ENCODE data around the gene DUOXA1.
"Not testable (repeated sequence)": the region's sequence is repeated elsewhere in the genome, so short reads cannot be mapped to it uniquely, and the experiment has no call there.

Gene DUOXA1

DNA sequence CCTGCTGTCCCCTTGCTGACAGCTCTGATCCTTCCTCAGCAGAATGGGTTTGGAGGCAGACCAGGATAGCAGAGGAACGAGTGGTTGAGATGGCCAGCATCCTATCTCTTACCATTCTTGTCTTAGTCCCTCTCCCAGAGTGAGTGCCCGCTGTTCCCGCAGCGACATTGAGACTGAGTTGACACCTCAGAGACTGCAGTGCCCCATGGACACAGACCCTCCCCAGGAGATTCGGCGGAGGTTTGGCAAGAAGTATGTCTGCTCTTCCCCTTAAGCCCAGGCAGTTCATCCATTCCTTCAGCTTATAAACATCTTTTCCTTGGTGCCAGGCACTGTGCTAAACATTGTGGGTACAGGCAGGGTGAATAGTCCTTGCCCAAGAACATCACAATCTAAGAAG lies 21.3 kb upstream of the DUOXA1 start:
- no peak for DNase-seq (ENCODE audit: low read depth in 2 of 2)

DNA sequence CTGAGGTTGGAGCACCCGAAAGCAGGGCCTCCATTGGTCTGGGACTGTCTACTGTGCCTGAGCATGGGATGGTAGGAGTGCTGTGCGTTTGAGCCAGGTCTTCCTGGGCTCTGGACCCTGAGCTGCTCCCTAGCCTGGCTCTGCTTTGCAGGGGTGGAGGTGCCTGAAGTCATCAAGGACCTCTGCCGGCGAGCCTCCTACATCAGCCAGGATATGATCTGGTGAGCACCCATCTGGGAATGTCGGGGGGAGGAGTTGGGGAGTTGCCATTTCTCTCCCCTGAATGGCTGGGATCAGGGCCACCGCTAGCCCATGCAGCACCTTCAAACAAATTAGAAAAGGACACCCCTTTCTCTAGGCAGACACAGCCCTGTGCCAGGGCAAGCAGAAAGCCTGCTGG lies 20.8 kb upstream of the DUOXA1 start:
- no peak for DNase-seq (ENCODE audit: low read depth in 2 of 2)

DNA sequence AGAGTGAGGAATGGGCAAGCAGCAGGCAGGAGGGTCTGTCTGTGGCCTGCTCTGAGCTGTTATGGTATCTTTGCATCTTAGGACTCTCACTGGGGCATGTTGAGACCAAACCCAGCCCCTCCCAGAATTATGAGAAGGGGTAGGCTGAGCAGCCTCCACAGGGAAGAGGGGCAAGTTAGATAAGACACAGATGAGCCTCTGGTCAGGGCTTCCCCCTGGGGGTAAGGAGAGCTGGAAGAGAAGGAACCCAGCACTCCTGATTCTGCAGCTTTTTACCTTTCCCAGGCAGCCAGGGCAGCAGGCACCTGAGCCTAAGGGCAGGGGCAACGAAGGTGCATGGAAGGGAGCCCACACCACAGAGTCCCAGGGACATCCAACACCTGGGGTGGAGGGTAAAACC lies 19.4 kb upstream of the DUOXA1 start:
- no peak for DNase-seq (ENCODE audit: low read depth in 2 of 2)

DNA sequence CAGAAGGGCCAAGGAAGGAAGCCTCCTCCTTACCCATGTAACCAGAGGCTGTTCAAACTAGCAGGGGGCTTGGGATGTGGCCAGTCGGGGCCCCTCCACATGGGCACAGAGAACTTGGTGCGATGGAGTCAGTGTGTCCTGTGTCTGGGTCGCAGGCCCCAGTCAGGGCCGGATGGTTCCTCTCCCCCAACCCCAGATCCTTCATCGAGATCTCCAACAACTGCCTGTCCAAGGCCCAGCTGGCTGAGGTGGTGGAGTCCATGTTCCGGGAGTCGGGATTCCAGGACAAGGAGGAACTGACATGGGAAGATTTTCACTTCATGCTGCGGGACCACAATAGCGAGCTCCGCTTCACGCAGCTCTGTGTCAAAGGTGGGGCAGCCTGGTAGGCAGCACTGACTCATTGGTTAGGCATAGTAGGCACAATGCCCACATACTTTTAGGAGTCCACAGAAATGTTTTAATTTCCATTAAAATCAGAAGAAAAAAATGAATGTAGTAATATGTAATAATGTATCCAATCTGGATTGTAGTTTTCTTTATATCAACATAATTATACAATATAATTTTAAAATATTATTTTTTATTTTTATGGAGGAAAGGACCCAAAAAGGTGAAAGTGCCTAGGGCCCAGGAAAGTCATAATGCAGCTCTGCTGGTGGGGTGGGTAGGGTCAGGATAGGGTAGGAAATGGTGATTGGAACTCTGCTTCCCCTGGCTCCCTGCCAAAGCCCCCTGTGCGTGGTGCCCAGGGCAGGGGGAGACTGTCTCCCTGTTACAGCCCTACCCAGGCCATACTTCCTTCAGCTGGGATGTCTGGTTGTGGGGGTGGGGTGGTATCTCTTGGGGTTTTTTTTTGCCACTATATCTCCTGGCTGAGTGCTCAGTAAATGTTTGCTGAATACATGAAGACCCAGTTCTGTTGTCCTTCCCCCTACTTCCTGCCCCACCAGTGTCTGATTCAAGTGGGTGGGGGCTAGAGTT lies 18.7 kb upstream of the DUOXA1 start:
- DNase-seq (ENCODE audit: low read depth in 2 of 2), result no peak

DNA sequence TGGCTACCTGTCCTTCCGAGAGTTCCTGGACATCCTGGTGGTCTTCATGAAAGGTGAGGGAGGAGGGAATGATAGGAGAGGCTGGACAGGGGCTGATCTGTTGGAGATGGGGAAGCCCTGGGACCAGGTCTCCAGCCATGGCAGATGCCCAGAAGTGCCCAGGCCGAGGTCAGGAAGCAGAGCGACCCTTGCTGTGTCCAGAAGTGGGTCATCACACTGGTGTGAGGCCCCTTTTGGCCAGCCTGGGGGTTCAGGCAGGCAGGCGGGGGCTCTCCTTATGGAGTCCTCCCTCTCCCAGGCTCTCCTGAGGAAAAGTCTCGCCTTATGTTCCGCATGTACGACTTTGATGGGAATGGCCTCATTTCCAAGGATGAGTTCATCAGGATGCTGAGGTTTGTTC lies 17.9 kb upstream of the DUOXA1 start:
- DNase-seq (ENCODE audit: low read depth in 2 of 2), result no peak

DNA sequence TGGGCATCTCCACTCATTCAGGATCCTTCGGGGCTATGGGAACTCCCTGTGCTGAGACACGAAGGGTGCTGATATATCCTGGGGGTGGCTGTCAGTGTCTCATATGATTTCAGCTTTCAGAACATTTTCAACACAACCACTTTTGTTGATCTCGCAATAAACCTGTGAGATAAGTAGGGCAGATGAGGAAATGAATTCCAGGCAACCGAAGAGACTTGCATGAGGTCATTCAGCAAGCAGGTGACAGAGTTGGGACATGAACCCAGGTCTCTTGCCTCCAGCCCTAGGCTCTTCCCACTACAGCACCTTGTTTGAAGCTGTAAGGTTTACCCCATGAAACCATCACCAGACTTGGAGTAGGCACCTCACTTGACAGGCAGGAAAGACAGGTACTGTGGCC lies 16.7 kb upstream of the DUOXA1 start:
- DNase-seq (ENCODE audit: low read depth in 2 of 2), result no peak

DNA sequence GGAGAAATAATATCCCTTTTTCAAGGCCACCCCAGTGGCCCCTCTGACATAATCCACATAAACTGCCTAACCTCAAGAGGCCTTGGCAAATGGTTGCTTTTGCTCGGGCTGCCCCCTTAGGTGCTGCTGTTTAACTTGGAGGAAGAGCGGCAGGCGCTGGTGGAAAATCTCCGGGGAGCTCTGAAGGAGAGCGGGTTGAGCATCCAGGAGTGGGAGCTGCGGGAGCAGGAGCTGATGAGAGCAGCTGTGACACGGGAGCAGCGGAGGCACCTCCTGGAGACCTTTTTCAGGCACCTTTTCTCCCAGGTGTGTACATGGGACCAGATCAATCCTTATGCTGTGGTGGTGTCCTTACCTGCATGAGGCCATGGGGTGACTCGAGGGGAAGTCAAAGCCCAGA lies 15.1 kb upstream of the DUOXA1 start:
- no peak for DNase-seq (ENCODE audit: low read depth in 2 of 2)

DNA sequence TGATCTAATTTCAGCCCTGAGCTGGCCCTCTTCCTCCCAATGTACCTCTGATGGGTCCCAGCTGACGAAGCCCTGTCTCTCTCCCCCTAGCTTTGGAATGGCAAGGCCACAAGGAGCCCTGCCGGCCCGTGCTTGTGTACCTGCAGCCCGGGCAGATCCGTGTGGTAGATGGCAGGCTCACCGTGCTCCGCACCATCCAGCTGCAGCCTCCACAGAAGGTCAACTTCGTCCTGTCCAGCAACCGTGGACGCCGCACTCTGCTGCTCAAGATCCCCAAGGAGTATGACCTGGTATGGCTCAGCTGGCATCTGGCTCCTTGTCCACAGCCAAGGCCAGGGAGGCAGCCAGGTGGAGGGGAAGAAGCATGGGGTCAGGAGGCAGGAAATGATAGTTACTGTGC lies 14.3 kb upstream of the DUOXA1 start:
- no peak for DNase-seq (ENCODE audit: low read depth in 2 of 2)

DNA sequence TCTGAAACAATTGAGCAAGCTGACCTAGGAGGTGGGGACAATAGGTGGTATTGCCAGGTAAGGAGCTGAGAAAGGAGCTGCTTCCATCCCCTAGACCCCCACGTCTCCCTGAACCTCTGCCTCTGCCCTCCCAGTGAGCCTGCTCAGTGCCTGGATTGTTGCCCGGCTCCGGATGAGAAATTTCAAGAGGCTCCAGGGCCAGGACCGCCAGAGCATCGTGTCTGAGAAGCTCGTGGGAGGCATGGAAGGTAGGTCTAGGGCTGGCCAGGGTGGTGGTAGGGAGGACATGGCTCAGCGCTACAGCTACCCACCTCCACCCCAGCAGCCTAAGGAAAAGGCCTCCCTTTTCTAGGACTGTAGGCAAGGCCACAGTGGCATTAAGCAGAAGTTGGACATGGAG lies 13.4 kb upstream of the DUOXA1 start:
- no peak for DNase-seq (ENCODE audit: low read depth in 2 of 2)

DNA sequence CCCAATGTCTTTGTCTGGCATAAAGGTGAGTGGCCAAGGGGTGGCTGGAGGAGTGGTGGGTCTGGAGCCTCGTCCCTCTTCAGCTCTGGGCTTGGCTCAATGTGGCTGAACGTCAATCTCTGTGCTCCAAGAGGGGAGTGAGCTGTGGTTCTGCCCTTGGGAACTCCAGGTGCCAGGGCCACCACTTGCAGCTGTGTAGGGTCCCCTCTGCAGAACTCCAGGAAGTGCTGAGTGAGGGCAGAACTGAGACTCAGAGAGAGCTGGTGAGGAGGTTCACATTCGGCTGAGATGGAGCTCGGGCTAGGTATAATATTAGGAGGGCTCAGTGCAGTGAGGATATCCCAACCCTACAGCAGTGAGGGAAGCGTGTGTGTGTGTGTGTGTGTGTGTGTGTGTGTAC lies 11.7 kb upstream of the DUOXA1 start:
- DNase-seq (ENCODE audit: low read depth in 2 of 2), result no peak

DNA sequence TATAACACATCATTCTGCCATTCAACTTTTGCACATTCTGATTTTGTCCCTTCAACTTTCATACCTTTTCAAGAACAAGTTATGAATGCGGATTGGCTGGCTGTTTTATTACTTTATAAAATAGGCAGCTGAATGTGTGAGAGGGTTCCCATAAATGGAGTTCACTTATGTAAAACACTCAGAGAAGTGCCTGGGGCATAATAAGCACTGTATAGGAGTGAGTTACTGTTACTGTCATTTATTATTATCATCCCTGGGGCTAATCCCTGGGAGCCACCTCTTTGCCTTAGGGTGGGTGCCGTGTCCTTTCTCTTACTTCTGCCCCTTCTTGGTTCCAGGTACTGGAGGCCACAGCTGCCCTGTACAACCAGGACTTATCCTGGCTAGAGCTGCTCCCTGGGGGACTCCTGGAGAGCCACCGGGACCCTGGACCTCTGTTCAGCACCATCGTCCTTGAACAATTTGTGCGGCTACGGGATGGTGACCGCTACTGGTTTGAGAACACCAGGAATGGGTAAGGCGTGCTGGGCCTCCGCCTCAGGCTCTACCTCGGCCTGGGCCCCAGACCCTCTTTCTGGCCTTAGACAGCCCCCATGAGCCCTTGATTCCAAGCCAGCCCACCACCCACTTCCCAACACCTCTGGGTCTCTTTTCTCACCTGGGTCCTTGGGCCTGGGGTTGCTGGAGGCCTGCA lies 11.0 kb upstream of the DUOXA1 start:
- no peak for DNase-seq (ENCODE audit: low read depth in 2 of 2)

DNA sequence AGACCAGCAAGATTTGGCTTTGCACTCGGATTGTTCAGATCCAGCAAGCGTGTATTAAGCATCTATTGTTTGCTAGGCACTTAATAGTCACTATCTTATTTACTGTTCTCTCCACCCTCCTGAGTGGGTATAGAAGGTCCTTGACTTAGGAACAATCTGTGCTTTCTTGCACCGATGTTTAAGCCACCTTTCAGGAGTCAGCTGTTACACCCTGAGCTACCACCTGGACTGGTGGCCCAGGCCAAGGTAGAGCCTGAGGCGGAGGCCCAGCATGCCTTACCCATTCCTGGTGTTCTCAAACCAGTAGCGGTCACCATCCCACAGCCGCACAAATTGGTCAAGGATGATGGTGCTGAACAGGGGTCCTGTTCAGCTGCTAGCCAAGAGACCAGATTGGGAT lies 10.1 kb upstream of the DUOXA1 start:
- DNase-seq (ENCODE audit: low read depth in 2 of 2), result no peak

DNA sequence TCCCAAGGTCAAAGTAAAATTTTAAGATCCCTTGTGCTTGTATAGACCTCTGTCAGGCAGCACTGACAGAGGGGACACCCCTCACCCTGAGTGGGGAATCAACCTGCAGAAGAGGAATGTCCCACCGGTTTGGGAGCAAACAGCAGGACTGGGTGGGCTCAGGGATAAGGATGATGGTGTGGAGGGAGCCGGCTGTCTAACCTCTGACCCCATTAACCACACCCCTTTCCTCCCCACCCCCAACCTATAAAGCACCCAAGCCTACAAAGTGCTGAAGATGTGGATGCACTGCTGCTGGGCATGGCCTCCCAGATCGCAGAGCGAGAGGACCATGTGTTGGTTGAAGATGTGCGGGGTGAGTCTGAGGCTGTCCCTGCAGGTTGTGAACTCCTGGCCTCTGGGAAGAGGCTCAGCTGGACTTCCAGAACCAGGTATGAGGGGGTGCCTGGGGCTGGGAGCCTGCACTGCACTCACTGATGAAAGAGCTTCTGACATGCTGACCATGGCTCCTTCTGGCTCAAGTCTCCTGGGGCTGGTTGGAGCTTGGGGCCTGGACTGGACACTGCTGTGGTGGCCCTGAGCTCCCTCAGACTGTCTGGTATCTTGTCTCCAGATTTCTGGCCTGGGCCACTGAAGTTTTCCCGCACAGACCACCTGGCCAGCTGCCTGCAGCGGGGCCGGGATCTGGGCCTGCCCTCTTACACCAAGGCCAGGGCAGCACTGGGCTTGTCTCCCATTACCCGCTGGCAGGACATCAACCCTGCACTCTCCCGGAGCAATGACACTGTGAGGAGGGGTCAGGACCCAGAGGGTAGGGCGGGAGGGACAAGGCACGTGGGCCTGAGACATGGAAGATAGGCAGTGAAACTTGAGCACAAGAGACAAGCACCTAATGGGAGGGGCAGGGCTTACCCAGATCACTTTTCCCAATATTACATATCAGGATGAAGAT lies 9.4 kb upstream of the DUOXA1 start:
- DNase-seq (ENCODE audit: low read depth in 2 of 2), result no peak

DNA sequence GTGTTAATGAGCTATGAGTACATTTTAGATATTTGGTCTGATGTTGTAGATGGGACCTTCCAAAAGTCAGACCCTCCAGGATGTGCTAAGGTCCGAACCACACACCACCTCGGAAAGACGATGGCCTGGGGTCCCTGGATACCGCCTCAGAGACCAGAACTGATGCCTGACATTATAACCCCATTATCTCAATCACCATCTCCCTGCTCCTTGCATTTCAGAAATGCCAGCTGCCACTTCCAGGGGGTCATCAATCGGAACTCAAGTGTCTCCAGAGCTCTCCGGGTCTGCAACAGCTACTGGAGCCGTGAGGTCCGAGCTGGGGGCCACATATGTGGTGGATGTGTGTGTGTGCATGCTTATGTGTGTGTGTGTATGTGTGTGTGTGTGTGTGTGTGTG lies 8.0 kb upstream of the DUOXA1 start:
- no peak for DNase-seq (ENCODE audit: low read depth in 2 of 2)

DNA sequence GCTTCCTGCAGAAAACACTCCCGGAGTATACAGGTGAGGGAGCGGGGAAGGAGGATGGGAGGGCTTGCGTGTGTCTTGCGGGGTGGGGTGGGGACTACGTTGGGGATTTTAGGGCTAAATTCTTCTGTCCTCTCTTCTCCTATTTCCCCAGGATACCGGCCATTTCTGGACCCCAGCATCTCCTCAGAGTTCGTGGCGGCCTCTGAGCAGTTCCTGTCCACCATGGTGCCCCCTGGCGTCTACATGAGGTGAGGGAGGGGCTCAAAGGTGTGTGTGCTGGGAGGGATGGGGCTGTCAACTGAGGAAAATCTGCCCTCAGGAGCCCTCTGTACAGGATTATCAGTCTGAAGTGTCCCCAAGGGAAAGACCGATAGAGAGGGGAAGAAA lies 6.7 kb upstream of the DUOXA1 start:
- DNase-seq (ENCODE audit: low read depth in 2 of 2), result no peak

DNA sequence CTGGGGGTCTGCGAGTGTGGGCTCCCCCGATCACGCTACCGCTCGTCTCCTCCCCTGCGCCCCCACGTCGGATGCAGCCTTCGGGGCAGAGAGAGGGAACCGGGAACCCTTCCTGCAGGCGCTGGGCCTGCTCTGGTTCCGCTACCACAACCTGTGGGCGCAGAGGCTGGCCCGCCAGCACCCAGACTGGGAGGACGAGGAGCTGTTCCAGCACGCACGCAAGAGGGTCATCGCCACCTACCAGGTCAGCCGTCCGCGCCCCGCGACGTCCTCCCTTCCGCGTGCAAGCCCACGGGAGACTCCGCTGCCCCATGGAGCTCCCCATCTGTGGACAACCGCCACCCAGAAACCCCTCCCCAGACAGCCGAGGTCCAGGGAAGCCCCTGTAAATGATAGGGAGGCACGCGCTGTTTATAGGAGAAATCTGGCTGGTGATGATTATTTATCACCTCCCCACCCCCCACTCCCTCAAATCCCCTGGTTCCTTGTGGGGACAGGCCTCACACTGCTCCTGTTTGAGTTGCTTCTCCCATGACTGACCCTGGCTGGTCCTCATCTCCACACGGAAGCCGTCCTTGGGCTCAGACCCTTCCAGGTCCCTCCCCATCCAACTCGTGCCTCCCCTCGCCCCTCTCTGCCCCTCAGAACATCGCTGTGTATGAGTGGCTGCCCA lies 6.2 kb upstream of the DUOXA1 start:
- DNase-seq (ENCODE audit: low read depth in 2 of 2), result not testable (repeated sequence)

DNA sequence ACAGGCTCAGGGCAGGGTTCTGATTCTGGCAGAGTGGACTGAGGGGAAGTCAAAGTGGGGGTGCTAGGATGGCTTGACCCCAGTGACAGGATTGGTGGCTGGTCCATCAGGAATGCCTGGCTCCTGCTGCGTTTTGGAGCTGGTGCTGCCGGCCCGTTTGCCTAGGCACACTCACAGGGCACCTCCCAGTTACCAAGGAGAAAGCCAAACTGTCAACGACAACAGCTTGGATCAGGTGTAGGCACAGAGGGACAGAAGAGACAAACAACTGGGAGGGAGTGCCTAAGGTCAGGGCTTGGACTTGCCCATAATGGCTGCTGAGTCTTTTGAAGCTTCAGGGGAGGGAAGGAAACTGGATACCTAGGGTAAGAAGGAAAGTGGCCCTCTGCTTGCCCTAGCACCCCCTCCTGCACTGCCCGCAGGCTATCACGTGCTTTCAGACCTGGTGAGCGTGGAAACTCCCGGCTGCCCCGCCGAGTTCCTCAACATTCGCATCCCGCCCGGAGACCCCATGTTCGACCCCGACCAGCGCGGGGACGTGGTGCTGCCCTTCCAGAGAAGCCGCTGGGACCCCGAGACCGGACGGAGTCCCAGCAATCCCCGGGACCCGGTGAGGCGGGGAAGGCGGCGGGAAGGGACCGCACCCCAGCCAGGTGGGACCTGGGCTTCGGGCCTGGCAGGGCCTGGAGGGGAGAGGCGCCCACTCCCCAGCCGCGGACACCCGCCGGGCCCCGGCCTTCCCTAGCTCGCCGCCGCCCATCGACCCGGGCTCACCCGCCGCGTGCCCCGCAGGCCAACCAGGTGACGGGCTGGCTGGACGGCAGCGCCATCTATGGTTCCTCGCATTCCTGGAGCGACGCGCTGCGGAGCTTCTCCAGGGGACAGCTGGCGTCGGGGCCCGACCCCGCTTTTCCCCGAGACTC lies 5.3 kb upstream of the DUOXA1 start:
- no peak for DNase-seq (ENCODE audit: low read depth in 2 of 2)

DNA sequence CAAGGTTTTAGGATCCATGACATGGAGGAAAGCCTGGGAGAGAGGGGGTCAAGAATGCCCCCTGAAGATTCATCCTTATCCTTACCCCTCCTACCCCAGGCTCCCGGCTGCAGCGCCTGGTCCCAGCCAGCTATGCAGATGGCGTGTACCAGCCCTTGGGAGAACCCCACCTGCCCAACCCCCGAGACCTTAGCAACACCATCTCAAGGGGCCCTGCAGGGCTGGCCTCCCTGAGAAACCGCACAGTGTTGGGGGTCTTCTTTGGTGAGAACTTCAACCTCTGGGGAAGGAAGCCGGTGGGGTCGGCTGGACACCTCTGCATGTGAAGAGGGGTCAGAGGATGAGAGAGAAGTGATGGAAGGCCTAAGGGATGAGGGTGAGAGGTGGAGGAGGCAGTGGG lies 4.4 kb upstream of the DUOXA1 start:
- DNase-seq (ENCODE audit: low read depth in 2 of 2), result no peak

DNA sequence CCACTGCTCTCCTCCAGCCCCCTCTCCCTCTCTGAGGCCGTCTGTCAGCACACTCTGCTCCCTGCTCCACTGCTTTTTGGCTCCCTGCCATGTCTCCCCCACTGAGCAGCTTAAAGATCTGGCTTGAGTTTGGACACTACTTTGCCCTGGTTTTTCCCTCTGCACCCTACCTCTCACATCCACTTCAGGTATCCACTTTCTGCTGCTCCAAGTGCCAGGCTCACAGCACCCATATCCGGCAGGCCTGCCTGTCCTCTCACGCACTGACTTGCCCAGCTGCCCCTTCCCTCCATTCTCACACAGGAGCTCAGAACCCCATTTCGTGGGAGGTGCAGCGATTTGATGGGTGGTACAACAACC lies 3.9 kb upstream of the DUOXA1 start:
- DNase-seq (ENCODE audit: low read depth in 2 of 2), result no peak

DNA sequence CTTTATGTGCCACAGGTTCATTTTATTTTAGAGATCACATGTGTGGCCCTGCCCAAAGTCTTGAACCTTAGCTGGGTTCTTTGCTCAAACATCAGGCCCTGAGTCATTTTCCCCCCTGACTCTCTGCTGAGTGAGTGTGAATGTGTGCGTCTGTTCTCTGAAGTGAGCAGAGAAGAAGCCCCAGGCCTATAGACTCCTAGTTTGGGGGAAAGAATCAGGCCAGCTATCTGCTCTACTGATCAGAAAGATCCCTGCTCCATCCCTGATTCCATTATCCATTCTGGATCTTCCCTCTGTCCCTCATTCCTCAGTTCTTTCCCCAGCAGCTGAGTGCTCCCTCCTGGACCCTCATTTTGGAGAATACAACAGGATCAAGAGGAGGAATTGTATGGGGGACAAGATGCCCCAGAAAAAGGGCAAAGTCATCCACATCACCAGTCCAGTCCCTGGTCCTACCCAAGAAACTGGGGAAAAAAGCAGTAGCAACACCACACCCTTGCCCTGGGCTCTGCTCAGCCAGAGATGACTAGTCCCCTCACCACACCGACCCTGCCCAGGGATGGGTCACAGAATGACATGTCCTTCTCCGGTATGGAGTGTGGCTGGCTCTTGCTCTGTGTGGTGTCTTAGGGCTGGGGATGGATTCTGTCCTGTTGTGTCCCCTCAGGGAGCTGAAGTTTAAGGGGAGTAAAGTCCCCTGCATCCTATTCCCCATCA lies 3.3 kb upstream of the DUOXA1 start:
- DNase-seq (ENCODE audit: low read depth in 2 of 2), result no peak

Measured in stimulated activated CD4-positive, alpha-beta T cell treated with anti-CD3 and anti-CD28 coated beads, Interleukin-12 subunit alpha, Interleukin-12 subunit beta, amount 100 ng/mL, for 24 hours (primary cell).